Measurements from ENCODE around the gene CNTN5.

The CNTN5 gene

DNA sequence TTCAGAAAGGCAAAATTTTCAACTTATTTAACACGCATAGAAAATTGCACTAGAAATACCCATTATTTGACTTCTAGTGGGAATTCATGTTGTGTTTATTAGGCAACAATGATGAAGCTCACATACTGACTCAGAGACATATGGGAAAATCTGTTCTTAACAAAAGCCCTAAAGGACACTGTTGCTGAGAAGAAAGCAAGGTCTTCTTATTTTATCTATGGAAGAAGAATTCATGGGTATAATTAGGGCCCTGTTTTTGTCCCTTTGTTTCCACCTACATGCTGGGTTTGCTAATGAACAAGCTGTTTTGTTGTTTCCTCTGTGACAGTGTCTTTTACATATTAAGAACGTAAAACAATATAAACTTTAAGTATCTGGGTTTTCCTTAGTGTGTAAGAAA is 1059.6 kb downstream of the CNTN5 start:
- no peak for DNase-seq (ENCODE audit: low read depth)

DNA sequence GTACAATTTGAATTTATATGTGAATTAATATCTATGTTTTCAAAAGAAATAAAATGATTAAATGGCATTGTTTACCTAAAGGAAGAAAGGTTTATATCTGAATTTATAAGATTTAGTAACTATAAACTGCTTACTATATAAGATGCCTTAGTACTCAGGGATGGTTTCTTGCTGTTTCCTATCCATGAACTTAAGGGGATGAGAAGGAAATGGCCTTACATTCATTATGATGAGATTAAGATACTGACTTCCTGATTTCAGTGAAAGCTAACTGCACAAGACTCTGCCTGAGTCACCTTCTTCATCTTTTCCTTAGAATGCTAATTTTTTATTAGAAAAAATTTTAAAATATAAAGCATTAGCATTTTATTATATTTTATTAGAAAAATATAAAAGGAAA is 1060.1 kb downstream of the CNTN5 start:
- no peak for DNase-seq (ENCODE audit: low read depth)

DNA sequence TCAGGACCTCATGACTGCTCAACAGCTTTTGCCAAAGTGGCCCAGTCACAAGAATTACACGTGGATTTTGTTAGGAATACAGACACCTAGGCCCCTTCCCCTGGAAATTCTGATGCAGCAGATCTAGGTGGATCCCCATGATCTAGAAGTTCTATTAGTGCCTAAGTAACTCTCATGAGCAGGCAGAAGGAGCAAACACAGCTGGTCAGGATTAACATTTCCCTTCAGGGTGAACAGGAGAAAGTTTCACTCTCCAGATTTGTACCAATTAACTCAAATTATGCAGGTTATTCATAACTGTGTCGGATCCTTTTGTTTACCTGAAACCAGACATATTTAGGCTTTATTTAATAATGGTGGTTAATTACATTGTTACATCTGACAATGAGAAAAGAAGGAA is 1072.9 kb downstream of the CNTN5 start:
- DNase-seq (ENCODE audit: low read depth) = no peak

GRCh38 chr11:100094121-100094865 is 1073.5 kb downstream of the CNTN5 start:
- DNase-seq (ENCODE audit: low read depth) = no peak

GRCh38 chr11:100095809-100096208 is 1075.1 kb downstream of the CNTN5 start:
- no peak for DNase-seq (ENCODE audit: low read depth)

DNA sequence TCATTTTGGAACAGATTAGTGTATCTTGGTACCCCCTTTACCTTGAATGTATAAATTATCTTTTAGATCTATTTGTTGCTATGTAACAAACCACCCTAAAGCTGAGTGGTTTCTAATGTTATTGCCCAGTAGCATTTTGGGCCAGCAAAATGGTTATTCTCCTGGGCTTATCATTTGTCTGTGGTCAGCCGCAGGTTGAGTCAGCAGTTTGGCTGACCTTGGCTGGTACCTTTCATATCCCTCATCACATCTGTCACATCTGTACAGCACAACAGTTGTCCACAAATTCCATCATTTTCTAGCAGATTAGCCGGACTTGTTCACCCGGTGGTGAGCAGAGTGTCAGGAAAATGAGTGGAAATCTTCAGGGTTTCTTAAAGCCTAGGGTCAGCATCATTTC is 1077.8 kb downstream of the CNTN5 start:
- no peak for DNase-seq (ENCODE audit: low read depth)

- DNase-seq (ENCODE audit: low read depth) = no peak
These were observed 1084.7 kb downstream of the CNTN5 start for GRCh38 chr11:100105255-100105981.

- no peak for DNase-seq (ENCODE audit: low read depth)
These were observed 1085.2 kb downstream of the CNTN5 start for GRCh38 chr11:100105982-100106358.

DNA sequence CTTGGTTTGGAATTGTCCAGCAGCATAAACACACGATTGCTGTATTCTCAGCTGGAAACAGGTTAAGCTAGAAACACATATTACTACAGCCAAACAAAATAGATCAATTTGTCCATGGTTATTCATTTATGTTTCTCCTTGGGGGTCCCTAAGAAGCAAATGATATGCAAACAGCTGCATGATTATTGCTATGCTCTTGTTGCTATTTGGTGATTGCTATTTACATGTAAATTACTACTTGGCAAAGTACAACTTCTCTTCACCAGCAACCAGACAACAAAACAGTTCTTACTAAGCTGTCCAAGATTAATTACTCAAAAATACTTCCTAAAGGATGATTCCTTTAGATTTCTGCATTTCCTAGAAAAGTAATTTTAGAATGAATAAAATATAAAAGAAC is 1098.4 kb downstream of the CNTN5 start:
- no peak for DNase-seq (ENCODE audit: low read depth)

- no peak for DNase-seq (ENCODE audit: low read depth)
These were observed 1112.4 kb downstream of the CNTN5 start for GRCh38 chr11:100133114-100133513.

- no peak for DNase-seq (ENCODE audit: low read depth)
These were observed 1120.5 kb downstream of the CNTN5 start for GRCh38 chr11:100141201-100141600.

- DNase-seq (ENCODE audit: low read depth) = no peak
These were observed 1131.2 kb downstream of the CNTN5 start for GRCh38 chr11:100151944-100152343.

- no peak for DNase-seq (ENCODE audit: low read depth)
These were observed 1132.0 kb downstream of the CNTN5 start for GRCh38 chr11:100152766-100153165.

- no peak for DNase-seq (ENCODE audit: low read depth)
These were observed 1142.7 kb downstream of the CNTN5 start for GRCh38 chr11:100163471-100163870.

DNA sequence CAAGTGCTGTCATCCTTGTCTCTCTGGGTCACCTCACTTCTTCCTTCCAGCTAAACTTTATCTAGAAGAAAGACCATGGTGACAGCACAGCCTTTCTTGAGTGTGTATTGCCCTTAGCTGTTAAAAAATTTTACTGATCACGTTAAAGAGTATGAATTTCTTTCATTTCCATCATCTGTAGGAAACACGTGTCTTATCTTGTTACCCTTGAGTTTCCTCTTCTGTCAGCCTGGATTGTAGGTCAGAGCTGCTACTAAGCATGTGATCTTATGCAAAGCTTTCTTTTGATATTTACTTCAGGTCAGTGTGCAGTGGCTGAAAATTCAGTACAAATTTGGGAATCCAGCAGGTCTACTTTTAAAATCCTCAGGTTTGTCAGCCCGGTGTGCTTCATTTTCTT is 1154.1 kb downstream of the CNTN5 start:
- DNase-seq (ENCODE audit: low read depth) = no peak

- no peak for DNase-seq (ENCODE audit: low read depth)
These were observed 1155.7 kb downstream of the CNTN5 start for GRCh38 chr11:100176456-100176855.

DNA sequence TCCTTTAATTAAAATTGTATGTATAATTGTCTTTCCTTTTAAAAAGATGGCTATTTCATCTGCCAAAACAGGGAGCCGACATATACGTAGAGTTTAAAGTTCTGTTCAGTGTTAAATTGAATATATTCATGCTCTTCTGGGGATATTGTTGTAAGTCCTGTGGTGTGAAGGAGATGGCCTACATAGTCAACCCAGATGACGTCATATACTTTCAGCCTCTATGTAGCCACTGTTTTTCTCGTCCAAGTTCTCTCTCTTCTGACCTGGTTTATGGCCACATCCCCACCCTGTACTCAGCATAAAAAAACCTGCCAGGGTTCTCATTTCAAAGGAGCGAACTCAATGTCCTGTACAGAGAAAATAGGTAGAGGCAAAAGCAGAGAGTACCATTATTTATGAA is 1156.9 kb downstream of the CNTN5 start:
- DNase-seq (ENCODE audit: low read depth) = no peak

GRCh38 chr11:100182350-100182749 is 1161.6 kb downstream of the CNTN5 start:
- DNase-seq (ENCODE audit: low read depth) = no peak

GRCh38 chr11:100182927-100183326 is 1162.2 kb downstream of the CNTN5 start:
- DNase-seq (ENCODE audit: low read depth) = no peak

GRCh38 chr11:100185588-100185987 is 1164.8 kb downstream of the CNTN5 start:
- no peak for DNase-seq (ENCODE audit: low read depth)

GRCh38 chr11:100188137-100188783 is 1167.5 kb downstream of the CNTN5 start:
- DNase-seq (ENCODE audit: low read depth) = no peak

DNA sequence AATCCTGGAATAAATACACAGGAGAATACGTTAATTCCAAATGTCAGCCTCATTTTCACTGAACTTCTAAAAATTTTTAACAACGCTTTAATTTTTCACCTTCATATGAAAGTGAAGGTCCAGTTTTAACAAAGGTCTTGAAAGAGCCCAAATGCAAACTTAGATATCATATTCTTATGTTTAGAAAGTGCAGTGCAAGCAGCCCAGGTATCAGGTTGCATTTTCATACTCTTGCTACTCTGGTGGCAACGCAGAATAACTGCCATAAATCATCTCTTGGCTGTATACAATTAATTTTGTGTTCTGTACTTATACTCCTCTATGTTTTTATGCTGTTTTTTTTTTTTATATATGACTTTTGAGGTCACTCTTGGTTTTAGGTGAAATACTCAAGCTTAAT is 1169.6 kb downstream of the CNTN5 start:
- DNase-seq (ENCODE audit: low read depth) = no peak

DNA sequence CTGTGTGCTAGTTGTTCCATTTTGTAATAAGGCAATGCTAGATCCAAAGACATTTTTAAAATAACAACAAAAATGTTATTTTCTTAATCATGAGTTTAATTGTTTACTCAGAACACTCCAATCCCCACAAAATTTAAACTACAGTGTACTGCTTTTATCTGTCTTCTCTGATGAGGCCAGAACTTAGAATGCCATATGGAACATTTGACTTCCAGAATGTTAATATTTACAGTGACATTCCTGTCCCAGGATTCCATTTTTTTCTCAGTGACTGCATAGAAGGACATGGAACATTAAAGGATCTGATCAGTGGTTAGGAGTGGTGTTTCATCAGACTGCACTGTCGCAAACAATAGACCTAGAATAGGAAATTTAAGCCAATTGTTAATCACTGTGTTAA is 1171.4 kb downstream of the CNTN5 start:
- DNase-seq (ENCODE audit: low read depth) = no peak
